Embryonic facial prominence (tissue), 1 donor: ENCODE data around the gene SMC6.

Experiments
- DNase-seq: peaks from one replicate; pipeline ENCODE4 v3.0.0-alpha.2; 2016; ENCODE audit errors: extremely low spot score

The SMC6 gene

GRCh38 chr2:17652681-17653394 is 100.8 kb downstream of the SMC6 start:
- DNase-seq, result no peak

GRCh38 chr2:17649026-17649425 is 104.6 kb downstream of the SMC6 start:
- DNase-seq, result no peak

- no peak for DNase-seq
Measured at GRCh38 chr2:17648581-17648980, 105.0 kb downstream of the SMC6 start.

GRCh38 chr2:17646838-17647701 is 106.5 kb downstream of the SMC6 start:
- DNase-seq, result no peak

GRCh38 chr2:17646081-17646554 is 107.5 kb downstream of the SMC6 start:
- DNase-seq, result no peak

- no peak for DNase-seq
Measured at GRCh38 chr2:17644997-17645720, 108.5 kb downstream of the SMC6 start.

GRCh38 chr2:17643031-17643615 is 110.5 kb downstream of the SMC6 start:
- no peak for DNase-seq

- no peak for DNase-seq
Measured at GRCh38 chr2:17640406-17640805, 113.2 kb downstream of the SMC6 start.

GRCh38 chr2:17638196-17638743 is 115.3 kb downstream of the SMC6 start:
- DNase-seq, result no peak

- DNase-seq, result no peak
Measured at GRCh38 chr2:17637131-17637906, 116.3 kb downstream of the SMC6 start.

GRCh38 chr2:17636257-17636656 is 117.4 kb downstream of the SMC6 start:
- no peak for DNase-seq

- no peak for DNase-seq
Measured at GRCh38 chr2:17634997-17635396, 118.6 kb downstream of the SMC6 start.

GRCh38 chr2:17630089-17630488 is 123.5 kb downstream of the SMC6 start:
- no peak for DNase-seq

- DNase-seq, result no peak
Measured at GRCh38 chr2:17628349-17629261, 125.0 kb downstream of the SMC6 start.

GRCh38 chr2:17627434-17627833 is 126.2 kb downstream of the SMC6 start:
- no peak for DNase-seq

GRCh38 chr2:17626986-17627385 is 126.6 kb downstream of the SMC6 start:
- DNase-seq, result no peak

GRCh38 chr2:17625446-17625845 is 128.2 kb downstream of the SMC6 start:
- no peak for DNase-seq

- no peak for DNase-seq
Measured at GRCh38 chr2:17621781-17622180, 131.8 kb downstream of the SMC6 start.

- DNase-seq, result no peak
Measured at GRCh38 chr2:17620841-17621240, 132.8 kb downstream of the SMC6 start.

- DNase-seq, result no peak
Measured at GRCh38 chr2:17620280-17620679, 133.3 kb downstream of the SMC6 start.
